Measurements from ENCODE around the gene SORCS2. TPM values are rescaled to one million over a fixed set of nuclear protein-coding genes. Genes with fewer than 3 reads are reported as not detected.

SORCS2 gene
- total RNA-seq, 1 donor from 2014 or later = not detected

DNA sequence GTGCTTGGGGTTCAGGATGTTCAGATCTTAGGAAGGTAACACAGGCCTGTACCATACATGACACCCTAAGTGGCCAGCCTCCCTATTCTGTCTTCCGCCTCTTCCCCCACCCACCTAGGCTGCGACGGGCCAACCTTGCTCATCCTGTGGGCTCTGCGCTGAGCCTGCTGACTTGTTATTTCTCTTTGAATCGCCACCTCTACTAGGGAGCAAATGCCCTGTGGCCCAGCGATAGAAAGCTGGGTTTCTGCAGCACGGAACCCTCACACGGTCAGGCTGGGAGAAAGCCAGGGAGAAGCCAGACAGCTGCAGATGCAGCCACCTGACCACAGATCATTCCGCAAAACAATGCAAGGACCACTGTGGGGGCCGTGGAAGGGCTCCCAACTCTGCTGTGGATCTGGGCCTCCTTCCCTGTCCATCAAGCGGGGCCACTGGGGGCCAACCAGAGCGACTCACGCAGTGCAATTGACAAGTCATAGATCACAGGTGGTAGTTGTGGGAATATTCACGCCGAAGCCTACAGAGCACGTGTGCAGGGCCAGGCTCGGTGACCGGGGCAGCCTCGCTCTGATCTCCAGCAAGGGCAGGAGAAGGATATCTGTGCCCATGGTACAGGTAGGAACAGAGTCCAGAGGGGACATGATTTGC lies 519.8 kb downstream of the SORCS2 start:
- Mint-ChIP-seq H3K27ac (no peak overlapping the region), H3K4me3 (no peak overlapping the region)
- CTCF ChIA-PET = no interaction called here

DNA sequence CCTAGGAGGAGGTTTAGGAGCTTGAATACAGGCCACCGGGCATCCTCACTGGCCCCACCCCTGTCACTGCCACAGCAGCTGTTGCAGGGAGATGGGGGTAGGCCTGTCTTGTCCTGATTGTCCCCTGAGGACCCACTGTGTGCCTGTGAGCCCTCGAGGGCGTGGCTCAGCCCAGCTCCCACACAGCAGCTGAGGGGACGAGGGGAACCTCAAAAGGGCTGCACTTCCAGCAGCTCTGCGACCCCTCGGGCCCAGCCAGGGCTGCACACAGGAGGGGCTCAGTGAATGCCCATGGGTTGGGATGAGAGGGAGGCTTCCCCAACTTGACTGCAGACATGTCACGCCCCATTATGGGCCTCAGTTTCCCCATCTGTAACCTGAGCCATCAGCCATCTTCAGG lies 521.4 kb downstream of the SORCS2 start:
- no peak overlapping the region for H3K27ac Mint-ChIP-seq
- H3K9me3 Mint-ChIP-seq = no peaks in the 10 kb centered on the region
- H3K4me1 Mint-ChIP-seq = no peaks in the 10 kb centered on the region
- H3K27me3 Mint-ChIP-seq = peaks cover 6% of the 10 kb centered on the region
- CTCF ChIA-PET = no interaction called here
- ATAC-seq (ENCODE audit: low read depth) (no peak), DNase-seq (no peak)
- POLR2A ChIA-PET = no interaction called here
- no peaks in the 10 kb centered on the region for H3K36me3 Mint-ChIP-seq (ENCODE audit: low read depth)
- no peak overlapping the region for H3K4me3 Mint-ChIP-seq
- TF ChIP-seq, protein P1, sequence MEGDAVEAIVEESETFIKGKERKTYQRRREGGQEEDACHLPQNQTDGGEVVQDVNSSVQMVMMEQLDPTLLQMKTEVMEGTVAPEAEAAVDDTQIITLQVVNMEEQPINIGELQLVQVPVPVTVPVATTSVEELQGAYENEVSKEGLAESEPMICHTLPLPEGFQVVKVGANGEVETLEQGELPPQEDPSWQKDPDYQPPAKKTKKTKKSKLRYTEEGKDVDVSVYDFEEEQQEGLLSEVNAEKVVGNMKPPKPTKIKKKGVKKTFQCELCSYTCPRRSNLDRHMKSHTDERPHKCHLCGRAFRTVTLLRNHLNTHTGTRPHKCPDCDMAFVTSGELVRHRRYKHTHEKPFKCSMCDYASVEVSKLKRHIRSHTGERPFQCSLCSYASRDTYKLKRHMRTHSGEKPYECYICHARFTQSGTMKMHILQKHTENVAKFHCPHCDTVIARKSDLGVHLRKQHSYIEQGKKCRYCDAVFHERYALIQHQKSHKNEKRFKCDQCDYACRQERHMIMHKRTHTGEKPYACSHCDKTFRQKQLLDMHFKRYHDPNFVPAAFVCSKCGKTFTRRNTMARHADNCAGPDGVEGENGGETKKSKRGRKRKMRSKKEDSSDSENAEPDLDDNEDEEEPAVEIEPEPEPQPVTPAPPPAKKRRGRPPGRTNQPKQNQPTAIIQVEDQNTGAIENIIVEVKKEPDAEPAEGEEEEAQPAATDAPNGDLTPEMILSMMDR (IDR thresholded peaks at IDR 0.05) = no peak
- intact Hi-C loops (cut with micrococcal nuclease) = no loop called here

More for the DNA sequence above, 519.8 kb downstream of the SORCS2 start:
- ATAC-seq (ENCODE audit: low read depth) (no peak), DNase-seq (no peak)
- peaks cover 2% of the 10 kb centered on the region for H3K27me3 Mint-ChIP-seq
- H3K4me1 Mint-ChIP-seq = no peaks in the 10 kb centered on the region
- intact Hi-C loops (cut with micrococcal nuclease) = no loop called here
- POLR2A ChIA-PET = no interaction called here
- H3K9me3 Mint-ChIP-seq = no peaks in the 10 kb centered on the region
- no peaks in the 10 kb centered on the region for H3K36me3 Mint-ChIP-seq (ENCODE audit: low read depth)
- TF ChIP-seq, protein P1 (IDR thresholded peaks at IDR 0.05) = no peak

DNA sequence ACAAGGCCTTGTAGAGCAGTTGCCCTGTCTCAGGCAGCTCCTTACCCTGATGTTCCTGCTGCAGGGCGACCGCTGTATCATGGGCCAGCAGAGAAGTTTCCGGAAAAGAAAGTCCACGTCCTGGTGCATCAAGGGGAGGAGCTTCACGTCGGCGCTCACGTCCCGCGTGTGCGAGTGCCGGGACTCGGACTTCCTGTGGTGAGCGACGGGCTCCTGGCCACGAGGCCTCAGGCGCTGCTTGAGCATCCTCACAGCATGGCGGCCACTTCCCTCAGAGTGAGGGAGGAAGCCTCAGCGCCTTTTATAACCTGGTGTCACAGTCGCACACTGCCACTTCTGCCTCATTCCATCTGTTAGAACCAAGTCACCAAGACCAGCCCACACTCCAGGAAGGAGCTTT lies 521.8 kb downstream of the SORCS2 start:
- Mint-ChIP-seq H3K4me1 (no peaks in the 10 kb centered on the region), H3K27ac (no peak overlapping the region), H3K4me3 (no peak overlapping the region), H3K36me3 (ENCODE audit: low read depth) (no peaks in the 10 kb centered on the region), H3K9me3 (no peaks in the 10 kb centered on the region), H3K27me3 (peaks cover 6% of the 10 kb centered on the region)
- ATAC-seq (ENCODE audit: low read depth) (no peak), DNase-seq (no peak)
- CTCF ChIA-PET = no interaction called here
- intact Hi-C loops (cut with micrococcal nuclease) = no loop called here
- POLR2A ChIA-PET = no interaction called here
- TF ChIP-seq, protein P1 (IDR thresholded peaks at IDR 0.05) = no peak

DNA sequence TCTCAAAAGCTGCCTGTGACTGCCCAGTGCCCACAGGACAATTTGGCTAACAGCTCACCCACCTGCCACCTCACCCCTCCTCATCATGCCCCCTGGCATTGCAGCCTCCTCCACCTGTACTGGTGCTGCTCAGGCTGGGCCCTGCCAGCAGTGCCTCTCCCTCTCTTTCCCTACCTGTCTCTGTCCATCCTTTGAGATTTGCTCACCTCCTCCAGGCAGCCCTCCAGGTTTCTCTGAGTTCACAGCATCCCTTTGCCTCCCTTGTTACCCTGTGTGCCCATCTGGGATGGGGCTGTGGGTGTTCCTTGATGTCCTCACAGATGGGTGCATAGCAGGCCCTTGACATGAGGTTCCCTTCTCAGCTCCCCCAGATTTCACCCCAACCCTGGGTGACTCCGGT lies 522.4 kb downstream of the SORCS2 start:
- ChIA-PET POLR2A (no interaction called here), CTCF (no interaction called here)
- H3K4me3 Mint-ChIP-seq = no peak overlapping the region
- no peaks in the 10 kb centered on the region for H3K4me1 Mint-ChIP-seq
- H3K27me3 Mint-ChIP-seq = peaks cover 6% of the 10 kb centered on the region
- ATAC-seq (ENCODE audit: low read depth) (no peak), DNase-seq (no peak)
- intact Hi-C loops (cut with micrococcal nuclease) = loop anchor here (5.0 kb wide), 1 partner anchor 992 kb away; no protein-coding TSS in a partner anchor
- no peak overlapping the region for H3K27ac Mint-ChIP-seq
- no peaks in the 10 kb centered on the region for H3K9me3 Mint-ChIP-seq
- TF ChIP-seq, protein P1 (IDR thresholded peaks at IDR 0.05) = no peak
- H3K36me3 Mint-ChIP-seq (ENCODE audit: low read depth) = no peaks in the 10 kb centered on the region

DNA sequence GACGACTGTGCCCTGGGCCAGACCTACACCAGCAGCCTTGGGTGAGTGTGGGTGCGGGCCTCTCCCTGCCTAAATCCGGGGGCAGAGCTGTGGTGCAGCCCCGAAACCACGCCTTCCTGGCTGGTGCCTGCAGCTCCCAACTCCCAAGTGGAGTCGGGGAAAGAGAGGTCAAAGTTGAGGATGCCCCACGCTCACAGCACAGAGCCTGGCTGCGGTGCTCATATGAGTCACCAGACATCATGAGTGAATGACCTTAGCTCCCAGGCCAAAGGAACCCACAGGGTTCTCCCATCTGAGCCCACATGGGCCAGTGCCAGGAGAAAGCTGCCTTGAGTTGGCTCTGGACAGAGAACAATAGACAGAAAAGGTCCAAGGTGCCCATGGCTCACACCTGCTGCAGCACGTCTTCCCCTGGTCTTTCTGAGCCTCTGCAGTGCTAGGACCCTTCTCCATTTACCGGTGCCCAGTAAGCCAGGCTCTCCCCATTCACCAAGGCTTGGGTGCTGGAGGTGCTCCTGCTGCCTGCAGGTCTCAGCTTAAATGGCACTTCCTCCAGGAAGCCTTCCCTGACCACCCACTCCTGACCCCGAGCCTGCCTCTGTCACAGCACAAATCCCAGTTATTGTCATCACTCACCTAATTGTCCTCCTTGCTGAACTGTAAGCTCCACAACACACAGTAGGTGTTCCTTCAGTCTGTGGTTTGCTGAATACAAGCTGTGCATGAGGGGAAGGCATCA lies 523.1 kb downstream of the SORCS2 start:
- POLR2A ChIA-PET = no interaction called here
- TF ChIP-seq, protein P1 (IDR thresholded peaks at IDR 0.05) = no peak
- no peak for ATAC-seq (ENCODE audit: low read depth)
- H3K4me3 Mint-ChIP-seq = no peak overlapping the region
- no peaks in the 10 kb centered on the region for H3K9me3 Mint-ChIP-seq
- H3K27me3 Mint-ChIP-seq = peaks cover 8% of the 10 kb centered on the region
- CTCF ChIA-PET = no interaction called here
- intact Hi-C loops (cut with micrococcal nuclease) = loop anchor here (5.0 kb wide), 1 partner anchor 993 kb away; no protein-coding TSS in a partner anchor
- H3K4me1 Mint-ChIP-seq = no peaks in the 10 kb centered on the region
- no peak for DNase-seq
- no peaks in the 10 kb centered on the region for H3K36me3 Mint-ChIP-seq (ENCODE audit: low read depth)
- no peak overlapping the region for H3K27ac Mint-ChIP-seq

Measured in activated B cell treated with CpG ODN at 0.5 μM for 24 hours (primary cell).